Measurements from ENCODE around the gene MMP24.
"Not testable (repeated sequence)": the region's sequence is repeated elsewhere in the genome, so short reads cannot be mapped to it uniquely, and the experiment has no call there.

Gene MMP24

DNA sequence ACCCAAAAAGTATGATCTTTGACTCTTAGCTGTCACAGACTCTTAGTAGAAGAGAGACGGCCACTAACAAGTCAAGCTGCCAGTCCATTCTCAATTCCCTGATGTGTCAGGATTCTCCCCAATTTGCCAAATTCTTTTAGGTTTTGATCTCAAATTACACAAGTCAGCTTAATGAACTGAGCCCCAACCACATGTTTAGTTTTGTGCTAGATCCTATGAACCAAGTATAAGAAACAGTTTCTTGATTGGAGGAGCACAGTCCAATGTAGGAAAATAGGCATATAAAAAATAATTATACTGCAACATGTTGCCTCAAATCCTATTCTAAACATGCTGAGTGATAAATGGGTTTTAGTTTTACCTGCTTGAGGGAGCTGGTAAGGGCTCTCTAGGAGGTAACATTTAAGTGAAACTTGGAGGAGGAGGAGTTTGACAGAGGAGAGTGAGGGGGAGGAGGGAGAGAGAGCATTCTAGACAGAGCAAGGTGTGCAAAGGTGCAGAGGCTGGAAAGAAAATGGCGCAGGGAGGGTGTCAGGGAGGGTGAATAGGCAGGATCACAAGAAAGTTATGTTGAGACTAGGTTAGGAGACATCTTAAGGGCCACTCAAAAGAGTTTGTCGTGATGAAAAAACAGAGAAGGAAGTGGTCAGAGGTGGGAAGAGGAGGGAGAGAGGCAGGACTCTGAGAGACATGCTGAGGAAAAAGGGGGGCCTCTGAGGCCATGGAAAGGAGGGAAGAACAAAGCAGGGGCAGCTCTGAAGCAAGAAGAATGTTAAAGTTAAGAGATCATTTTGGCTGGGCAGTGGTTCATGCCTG, 88.5 kb downstream of the MMP24 start:
- H3K4me3 ChIP-seq (ENCODE audit: control insufficient read depth, low read depth, low read length), result no peak overlapping the region
- TF ChIP-seq, protein P1, sequence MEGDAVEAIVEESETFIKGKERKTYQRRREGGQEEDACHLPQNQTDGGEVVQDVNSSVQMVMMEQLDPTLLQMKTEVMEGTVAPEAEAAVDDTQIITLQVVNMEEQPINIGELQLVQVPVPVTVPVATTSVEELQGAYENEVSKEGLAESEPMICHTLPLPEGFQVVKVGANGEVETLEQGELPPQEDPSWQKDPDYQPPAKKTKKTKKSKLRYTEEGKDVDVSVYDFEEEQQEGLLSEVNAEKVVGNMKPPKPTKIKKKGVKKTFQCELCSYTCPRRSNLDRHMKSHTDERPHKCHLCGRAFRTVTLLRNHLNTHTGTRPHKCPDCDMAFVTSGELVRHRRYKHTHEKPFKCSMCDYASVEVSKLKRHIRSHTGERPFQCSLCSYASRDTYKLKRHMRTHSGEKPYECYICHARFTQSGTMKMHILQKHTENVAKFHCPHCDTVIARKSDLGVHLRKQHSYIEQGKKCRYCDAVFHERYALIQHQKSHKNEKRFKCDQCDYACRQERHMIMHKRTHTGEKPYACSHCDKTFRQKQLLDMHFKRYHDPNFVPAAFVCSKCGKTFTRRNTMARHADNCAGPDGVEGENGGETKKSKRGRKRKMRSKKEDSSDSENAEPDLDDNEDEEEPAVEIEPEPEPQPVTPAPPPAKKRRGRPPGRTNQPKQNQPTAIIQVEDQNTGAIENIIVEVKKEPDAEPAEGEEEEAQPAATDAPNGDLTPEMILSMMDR (conservative IDR thresholded peaks at IDR 0.05; ENCODE audit: control insufficient read depth, insufficient read depth, low read depth, low read length), result no peak
- DNase-seq (ENCODE audit: low read depth), result peak; percentile 55

DNA sequence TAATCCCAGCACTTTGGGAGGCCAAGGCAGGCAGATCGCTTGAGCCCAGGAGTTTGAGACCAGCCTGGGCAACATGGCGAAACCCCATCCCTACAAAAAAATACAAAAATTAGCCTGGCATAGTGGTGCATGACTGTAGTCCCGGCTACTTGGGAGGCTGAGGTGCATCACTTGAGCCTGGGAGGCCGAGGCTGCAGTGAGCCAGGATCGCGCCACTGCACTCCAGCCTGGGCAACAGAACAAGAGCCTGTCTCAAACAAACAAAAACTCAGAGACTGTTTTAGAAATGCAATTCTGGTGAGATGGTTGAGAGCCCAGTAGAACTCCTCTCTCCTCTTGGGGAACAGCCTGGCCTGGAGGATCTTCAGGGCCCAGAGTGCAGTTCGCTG, 89.1 kb downstream of the MMP24 start:
- DNase-seq (ENCODE audit: low read depth), result peak; percentile 70
- not testable (repeated sequence) for H3K4me3 ChIP-seq (ENCODE audit: control insufficient read depth, low read depth, low read length)

DNA sequence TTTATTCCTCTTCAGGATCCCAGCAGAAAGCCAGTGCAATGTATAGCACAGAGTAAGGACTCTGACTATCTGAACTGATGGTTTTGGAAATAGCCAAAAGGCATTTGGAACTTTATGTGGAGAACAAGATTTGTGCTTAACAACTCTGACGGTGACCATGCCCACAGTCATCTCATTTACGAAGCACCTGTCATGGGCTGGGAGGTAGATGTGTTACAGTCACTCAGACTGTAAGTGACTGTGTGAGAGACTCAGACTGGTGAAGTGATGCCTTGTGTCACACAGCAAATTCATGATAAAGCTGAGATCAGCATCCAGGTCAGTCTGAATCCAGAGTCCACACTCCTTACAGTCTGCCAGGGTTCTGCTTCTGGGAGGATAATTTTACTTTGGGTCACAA, 89.6 kb downstream of the MMP24 start:
- no peak overlapping the region for H3K4me3 ChIP-seq (ENCODE audit: control insufficient read depth, low read depth, low read length)
- TF ChIP-seq, protein P1 (conservative IDR thresholded peaks at IDR 0.05; ENCODE audit: control insufficient read depth, insufficient read depth, low read depth, low read length), result no peak
- DNase-seq (ENCODE audit: low read depth), result no peak

DNA sequence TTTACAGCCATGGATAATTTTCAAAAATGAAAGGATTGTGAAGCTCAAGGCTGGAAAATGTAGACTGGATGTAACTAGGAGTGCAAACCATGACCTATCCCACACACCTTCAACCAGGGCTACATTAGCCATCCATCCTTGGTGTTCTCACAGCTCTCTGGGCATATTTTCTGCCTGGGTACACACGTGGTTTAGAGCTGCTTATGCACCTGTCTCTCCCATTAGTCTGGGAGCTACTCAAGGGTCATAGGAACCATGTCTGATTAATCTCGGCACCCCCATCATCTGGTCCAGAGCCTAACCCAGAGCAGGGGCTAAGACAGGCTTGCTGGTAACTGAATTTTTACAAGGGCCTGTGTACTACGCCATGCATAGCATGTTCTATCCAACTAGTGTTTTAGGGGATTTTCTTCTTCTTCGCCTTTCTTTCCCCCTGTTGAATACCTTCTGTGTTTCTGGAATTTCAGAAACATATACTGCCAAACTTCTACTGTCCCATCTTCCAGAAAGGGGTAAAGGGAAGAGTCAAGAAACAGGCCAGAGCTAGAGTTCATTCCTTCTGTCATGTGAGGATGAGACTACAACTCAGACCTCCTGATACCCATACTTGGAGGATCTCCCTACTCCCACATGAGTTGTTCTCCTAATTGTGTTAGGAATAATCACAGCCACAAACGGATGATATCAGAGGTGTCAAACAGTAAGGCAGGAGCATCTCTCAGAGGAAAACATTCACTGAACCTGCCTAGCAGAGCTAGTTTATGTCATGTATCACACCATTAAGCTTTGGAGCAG, 91.1 kb downstream of the MMP24 start:
- DNase-seq (ENCODE audit: low read depth), result no peak
- TF ChIP-seq, protein P1 (conservative IDR thresholded peaks at IDR 0.05; ENCODE audit: control insufficient read depth, insufficient read depth, low read depth, low read length), result no peak
- no peak overlapping the region for H3K4me3 ChIP-seq (ENCODE audit: control insufficient read depth, low read depth, low read length)

DNA sequence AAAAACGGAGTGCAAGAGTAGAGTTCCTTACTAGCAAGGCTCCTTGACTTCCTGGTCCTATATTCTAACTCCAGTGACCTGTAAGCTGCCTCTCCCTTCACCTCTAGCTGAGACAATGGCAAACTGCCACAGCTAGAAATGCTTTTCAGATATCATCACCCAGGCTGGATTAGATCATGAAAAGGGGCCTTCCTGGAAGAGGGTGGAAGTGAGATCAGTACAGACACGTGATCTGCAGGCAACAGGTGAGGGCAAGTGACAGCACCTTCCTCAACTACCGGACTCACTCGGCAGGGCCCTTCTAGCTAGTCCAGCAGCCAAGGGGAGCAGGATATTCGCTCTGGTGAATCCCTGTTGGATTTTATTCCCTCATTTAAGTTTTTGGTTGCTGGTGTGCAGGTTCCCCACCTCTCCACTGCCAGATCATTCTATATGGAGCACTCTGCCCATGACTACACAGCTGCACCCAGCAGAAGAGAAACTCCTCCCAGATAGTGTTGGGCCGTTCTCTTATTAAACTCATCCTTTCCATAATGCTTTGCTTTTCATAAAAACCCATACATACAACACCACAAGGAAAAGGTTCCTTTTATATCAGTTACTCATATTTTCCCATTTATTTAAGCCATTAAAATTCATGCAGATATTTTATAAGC, 92.1 kb downstream of the MMP24 start:
- no peak overlapping the region for H3K4me3 ChIP-seq (ENCODE audit: control insufficient read depth, low read depth, low read length)
- TF ChIP-seq, protein P1 (conservative IDR thresholded peaks at IDR 0.05; ENCODE audit: control insufficient read depth, insufficient read depth, low read depth, low read length), result no peak

DNA sequence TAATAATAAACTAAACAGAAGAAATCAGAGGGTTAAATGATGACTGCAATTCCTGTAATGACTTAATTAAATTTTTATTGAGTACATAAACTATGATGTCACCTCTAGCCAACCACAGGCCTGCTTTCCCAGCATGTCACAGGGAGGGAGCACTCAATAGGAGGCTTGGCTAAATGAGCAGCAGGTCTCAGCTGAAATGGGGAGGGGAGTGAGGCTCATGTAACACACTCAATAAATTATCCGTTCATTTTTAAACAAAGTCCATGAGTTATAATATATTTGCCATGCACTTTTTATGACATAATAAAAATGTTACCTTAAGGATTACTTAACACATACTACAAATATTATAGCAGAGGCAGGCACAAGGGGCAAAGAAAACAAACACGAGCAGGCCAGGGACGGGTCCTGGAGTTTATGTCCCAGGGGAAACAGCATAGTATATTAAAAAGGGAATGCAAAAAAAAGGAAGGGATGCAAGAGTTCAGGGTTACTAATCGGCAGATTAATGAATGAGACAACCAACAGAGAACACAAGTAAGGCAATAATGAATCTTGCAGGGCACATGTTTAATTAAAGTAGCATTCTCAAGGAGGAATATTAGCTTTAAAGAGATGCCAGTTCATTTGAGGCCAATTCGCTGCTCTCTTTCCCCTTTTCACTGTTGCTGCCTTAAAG, 92.8 kb downstream of the MMP24 start:
- TF ChIP-seq, protein P1 (conservative IDR thresholded peaks at IDR 0.05; ENCODE audit: control insufficient read depth, insufficient read depth, low read depth, low read length), result no peak
- no peak overlapping the region for H3K4me3 ChIP-seq (ENCODE audit: control insufficient read depth, low read depth, low read length)
- peak; percentile 66 for DNase-seq (ENCODE audit: low read depth)

More for the DNA sequence above, 92.1 kb downstream of the MMP24 start:
- DNase-seq (ENCODE audit: low read depth), result peak; percentile 82
